GM18520 (cell line): ENCODE measurements around the gene FRMD8.
A peak's percentile ranks its signal among the peaks of the same experiment; 100 is the strongest.

Source experiments
- ATAC-seq: cut with Tn5 transposase; IDR thresholded peaks from one replicate; pipeline ENCODE4 v1.9.1; 2021; ENCODE audit not compliant: unreplicated experiment

Gene FRMD8

DNA sequence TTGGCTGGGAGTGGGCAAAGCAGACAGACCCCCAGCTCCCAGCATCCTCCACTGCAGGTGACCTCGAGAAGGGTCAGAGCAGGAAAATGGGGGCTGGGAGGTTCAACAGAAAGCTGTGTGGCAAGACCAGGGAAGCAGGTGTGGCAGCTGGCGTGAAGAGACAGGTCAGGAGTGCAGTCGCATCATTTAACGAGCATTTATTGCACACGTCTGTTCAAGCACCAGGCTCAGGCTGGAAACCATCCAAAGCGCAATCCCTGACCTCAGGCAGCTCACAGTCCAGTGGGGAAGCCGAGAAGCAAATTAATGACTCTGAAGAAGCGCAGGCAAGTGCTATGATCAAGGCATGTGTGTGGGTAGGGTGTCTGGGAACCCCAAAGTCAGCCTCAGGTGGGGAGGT lies 11.4 kb upstream of the FRMD8 start:
- ATAC-seq = no peak

DNA sequence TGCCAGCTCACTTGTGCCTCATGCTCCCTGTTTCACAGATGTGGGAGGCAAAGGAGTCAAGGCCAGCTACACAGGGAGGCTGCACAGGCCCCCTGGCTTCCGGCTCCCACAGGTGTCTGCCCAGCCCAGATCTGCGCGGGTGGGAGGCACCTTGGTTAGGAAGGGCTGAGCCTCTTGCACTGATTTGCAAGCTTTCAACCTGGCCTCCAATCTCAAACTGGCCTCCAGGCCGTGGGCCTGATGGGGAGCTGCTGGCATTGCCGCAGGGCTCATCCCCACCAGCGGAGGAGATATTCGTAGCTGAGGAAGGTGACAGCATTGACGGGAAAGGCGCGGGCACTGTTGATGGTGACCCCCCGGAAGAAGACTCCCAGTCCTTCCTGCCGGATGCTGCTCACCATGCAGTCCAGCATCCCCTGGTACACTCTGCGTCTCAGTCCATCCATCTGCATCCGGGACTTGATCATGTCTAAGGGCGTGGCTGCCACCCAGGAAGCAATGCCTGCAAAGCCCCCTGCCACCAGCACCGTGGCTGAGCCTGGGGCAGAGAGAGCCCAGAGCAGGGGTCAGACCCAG lies 10.2 kb upstream of the FRMD8 start:
- no peak for ATAC-seq

DNA sequence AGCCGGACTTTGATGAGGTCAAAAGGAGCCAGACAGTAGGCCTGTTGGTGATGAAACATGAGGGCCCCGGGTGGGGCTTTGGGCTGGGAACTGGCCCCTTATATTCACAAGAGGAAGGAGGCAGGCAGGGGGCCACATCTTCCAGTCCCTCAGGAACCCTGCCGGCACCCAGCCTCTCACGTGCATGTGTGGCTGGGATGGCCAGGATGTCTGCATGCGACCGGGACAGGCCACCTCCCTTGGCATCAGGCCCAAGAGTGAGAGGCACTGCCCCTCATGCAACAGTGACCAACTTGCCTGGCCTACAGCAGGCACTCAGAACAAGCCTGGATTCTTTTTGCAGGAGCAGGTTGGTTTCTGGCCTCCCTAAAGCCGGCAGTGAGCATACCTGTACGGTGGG lies 9.4 kb upstream of the FRMD8 start:
- ATAC-seq = no peak

DNA sequence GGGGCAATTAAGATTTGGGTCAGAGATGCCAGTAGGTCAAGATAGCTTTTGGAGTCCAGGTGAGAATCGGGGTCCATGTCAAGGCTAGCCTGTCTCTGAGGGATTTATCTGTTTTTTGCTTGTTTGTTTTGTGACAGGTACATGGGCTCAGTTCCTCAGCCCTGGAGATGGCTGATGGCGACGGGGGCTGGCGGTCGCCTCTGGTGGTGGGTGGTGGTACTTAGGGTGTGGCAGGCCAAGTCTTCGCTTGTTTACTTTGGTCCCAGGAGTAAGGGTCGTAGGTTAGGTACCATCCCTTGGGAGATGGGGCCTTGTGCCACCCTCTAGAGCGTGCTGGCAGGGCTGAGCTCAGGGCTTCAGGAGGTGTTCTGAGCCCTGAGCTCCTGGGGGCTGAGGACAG lies 8.7 kb upstream of the FRMD8 start:
- ATAC-seq = no peak

DNA sequence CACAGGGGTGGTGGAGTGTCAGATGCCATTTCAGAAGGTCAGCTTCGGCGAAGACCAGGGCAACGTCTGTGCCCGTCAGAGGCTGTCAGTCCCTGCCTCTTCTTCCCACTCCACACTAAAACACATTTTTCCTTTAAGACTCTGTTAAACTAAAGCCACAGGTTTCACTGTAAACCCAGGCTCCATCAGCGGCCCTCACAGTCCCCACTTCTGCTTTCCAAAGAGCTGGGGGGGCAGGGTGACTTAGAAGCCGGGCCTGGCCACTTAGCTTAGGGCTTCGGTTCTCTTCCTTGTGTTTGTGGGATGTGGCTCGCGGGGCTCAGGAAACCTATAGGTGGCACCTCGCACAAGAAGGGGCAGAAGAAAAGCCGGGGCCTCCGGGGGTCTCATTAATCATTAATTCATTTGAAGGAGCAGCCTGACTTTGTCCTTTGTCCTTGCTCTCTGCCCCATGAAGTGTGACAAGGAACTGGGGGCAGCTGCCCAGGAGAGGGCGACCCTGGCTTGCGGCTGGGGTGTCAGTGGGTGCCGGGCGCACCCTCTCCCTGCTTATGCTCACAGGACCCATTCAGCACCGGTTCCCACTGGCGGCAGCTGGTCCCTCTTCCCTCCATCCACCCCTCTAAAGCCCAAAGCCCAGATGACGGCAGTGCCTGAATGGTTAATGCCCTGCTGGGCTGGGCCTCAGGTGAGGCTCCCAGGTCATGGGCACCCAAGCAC lies 8.1 kb upstream of the FRMD8 start:
- no peak for ATAC-seq

DNA sequence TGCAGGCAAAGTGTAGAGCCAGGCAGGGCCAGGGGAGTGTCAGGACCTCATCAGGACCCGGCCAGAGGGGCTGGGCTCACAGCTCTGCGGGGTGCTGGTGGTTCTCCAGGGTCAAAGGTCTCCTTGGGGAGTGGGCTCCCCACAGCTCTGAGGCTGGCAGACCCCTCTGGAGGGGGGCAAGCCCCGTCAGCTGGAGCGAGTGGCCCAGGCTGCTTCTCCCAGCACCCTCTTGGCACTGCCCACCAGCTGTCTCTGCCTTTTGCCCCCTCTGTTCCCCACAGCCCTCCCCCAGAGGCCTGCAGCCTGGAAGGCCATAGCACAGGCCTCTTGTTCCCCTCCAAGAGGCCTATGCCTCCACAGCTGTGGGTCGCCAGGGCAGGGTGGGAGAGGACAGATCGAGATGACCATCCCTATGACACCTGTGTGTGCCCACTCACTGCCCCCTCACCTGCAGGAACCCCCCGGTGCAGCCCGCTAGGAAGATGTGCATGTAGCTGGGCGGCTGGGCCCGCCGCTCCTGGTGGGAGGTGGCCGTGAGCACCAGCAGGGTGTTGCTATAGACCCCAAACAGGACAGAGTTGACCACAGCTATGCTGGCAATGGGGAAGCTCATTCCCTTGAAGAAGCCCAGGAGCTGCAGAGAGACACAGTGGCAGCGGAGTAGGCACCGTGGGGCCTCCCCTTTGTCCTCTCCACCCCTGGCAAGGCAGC lies 7.4 kb upstream of the FRMD8 start:
- no peak for ATAC-seq

DNA sequence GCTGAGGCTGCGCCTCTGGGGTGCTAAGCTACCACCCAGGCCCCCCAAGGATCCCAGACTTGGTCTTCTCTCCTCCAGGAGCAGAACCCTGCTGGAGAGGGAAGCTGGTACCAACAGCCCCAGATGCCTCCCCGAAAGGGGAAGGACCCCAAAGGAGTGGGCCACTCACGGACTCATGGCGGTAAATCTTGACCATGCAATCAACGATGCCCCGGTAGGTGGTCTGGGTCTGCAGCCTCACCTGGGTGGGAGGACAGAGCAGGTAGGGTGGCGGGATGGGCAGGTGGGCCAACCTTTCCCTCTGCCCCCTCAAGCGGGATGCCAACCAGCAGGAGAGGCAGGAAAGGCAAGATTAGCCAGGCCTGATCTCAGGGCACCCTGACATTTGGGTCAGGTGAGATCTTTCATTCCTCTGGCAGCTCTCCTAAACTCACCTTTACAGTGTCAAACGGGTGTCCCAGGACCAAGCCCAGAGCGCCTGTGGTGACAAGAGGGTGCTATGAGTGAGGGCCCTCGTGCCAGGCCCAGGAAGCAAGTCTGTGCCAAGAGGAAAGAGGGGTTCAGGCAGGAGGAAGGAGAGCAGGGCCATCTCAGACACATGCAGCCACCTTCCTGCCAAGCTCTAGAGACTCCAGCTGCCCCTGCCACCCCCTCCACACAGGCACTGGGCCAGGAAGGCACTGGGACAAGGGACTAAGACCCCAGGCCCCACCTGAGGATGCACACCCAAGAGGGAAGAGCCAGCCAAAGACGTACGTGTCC lies 6.6 kb upstream of the FRMD8 start:
- ATAC-seq = no peak

DNA sequence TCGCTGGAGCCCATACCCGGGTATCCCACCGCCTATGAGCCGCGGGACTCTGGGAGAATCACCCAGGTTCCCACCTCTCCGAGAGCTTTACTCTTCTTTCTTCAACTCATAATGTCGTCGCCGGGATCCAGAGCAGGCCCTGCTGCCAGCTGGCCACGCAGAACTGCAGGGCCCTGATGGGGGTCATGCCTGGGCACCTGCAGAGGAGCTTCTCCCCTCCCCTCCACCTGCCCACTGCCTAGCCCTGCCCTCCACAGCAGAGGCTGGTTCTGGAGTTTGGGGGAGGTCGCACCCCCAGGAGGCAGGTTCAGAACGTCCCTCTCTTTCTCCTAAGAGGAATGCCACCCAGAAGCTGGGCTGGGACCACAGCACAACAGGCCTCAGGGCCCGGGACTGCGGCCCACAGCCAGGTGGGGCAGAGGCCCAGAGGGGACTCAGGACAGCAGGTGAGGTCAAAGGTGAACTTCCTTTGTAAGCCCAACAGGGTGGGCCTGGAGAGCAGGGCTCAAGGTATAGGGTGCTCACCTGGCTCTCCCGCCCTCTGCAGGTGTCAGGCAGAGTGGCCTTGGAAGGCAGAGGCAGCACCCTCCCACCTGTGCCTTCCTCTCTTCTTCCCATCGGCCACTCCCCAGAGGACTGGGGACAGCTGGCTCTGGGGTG lies 5.8 kb upstream of the FRMD8 start:
- no peak for ATAC-seq

DNA sequence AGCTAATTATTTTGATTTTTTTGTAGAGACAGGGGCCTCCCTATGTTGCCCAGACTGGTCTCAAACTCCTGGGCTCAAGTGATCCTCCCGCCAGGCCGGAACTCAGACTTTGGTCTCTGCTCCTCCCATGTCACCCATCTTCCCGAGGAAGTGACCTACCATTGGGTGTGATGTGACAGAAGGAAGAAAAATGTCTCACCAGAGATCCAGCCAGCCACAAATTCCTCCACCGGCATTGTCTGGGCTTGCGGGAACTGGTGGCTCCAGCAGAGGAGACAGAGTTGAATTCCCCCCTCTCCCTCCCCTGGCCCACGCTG lies 4.8 kb upstream of the FRMD8 start:
- ATAC-seq = peak; percentile 1

DNA sequence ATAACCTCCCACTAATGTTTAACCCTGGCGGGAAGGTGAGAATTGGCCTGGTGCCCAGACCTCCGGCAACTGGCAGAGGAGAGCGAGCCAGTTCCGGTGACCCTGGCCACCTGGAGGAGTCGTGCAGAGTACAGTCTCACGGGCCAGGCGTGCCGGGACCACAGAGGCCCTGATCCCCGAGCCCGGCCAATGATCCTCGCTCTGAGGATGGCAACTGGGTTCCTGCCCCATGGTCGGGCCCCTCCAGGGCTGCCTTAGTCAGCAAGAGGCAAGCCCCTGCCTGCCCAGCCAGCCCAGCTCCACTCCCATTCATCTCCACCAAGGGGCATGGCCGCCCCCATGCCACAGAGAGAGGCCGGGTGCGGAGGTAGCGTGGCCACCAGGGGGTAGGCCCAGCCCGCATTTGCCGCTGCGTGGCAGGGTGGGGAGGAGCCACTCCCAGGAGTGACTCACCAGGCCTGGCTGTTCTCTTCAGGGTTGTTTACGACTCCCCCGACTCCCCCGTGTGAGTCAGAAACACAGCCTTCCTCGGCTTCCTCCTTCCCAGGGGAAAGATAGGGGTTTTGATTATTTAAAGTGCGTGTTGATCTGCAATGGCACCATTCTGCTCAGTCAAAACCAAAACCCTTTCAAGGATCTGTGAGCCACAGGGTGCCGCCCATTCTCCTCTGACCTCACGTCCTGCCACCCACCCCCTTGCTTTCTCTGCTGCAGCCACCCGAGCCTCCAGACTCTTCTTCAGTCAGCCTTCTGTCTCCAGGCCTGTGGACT lies 4.2 kb upstream of the FRMD8 start, which contains the start of gene SLC25A45:
Gene SLC25A45, minus strand, starts transcription at position 614 of the 771 bp plus-strand sequence. CDS start 695 bp downstream, outside the sequence.
- ATAC-seq = peak; percentile 55

DNA sequence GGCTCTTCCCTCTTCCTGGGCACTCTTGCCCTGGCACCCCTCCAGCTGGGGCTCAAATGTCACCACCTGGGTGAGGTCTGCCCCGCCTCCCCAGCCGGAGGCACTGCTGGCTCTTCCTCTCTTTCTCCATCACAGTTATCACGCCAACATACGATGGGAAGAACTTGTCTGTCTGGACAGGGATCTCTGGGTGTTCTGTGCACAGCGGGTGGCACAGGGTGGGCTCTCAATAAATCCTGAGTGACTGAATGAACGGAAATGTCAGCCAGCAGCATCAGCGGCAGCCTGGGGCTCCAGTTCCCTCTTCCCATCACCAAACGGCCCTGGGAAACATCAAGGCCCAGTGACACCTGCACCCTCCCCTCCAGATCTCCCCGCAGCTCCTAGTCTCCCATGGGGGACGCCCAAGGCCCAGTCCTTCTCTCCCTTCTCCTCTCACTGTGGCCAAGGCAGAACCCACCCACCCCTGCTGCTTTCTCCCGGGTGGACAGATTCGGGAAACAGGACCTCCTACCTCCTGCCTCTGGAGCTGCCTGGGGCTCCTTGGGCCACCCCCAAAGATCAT lies 3.6 kb upstream of the FRMD8 start:
- ATAC-seq = no peak

DNA sequence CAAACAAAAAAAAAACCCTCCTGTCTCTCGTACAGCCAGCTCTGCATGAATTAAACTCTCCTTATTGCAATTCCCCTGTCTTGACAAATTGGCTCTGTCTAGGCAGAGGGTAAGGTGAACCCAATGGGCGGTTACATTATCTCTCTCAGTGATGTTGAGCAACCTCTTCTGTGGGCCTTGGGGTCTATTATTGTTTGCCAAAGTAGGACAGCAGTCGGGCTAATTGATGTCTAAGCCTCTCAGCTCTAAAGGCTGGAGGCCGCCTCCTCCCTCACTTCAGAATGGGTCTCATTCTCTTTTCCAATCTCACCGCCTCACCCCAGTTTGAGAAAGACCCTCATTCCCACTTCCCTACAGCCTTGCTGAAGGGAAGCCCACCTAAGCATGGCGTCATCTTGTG lies 2.7 kb upstream of the FRMD8 start:
- ATAC-seq = no peak

DNA sequence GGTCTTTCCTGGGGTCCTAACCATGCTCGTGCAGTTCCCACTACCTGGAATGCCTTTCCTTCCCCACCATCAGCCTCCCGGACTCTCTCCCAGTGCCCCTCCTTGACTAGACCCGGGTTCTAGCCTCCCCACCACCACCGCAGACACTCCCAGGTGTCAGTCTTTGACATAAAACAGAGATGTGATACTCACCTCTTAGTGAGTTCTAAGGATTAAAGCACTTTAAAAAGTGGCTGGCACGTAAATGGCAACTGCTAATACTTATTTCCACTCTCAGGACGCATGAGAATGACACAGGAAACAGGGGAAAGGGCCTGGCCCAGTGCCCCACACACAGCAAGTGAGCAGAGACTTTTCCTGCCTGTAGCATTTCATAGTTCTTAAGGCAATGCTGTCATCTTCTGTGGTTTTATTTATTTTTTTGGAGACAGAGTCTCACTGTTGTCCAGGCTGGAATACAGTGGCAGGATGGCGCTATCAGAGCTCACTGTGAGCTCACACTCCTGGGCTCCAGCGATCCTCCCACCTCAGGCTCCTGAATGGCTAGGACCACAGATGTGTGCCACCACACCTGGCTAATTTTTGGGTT lies 2.0 kb upstream of the FRMD8 start:
- no peak for ATAC-seq

DNA sequence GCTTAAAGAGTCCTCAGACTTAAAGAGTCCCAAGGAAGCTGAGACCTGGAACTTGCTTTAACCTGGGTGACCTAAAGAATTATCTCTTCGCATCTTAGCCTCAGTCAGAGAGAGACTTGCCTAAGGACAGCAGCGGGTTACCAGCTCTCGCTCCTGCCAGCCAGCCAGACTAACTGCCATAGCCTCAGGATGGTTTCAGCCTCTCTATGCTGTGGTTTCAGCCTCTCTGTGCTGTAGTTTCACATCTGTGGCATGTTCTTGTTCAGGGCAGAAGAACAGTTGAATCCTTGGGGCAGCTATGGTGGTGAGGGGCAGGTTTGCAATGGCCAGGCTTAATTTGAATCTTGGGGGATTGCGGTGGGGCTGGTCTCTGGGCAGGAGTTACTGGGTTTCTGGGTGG lies 2.3 kb downstream of the FRMD8 start:
- ATAC-seq = no peak

DNA sequence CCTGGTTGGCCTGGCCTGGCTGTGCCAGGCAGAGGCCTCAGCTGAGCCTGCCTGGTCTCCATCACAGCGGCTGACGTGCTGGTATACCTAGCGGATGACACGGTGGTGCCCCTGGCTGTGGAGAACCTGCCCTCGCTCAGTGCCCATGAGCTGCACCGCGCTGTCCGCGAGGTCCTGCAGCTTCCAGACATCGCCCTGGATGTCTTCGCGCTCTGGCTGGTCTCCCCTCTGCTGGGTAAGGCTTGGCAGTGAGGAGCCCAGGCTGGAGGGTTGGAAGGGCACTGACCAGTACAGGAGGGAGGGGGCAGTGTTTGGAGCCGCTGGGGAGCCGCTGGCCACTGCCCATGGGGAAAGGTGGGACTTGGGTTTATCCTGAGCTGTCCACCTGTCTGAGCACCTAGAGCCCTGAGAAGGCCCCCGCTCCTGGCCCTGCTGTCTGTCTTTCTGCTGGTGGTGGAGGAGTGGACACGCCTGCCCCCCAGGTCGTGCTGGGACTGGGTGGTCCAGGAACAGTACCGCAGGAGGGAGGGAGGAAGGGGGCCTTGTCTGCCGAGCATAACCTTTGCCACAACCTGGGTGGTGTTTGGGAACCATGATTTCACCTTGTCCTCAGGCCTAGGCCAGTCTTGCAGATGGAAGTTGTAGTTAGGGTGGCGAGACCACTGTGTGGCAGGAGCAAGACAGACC lies 3.0 kb downstream of the FRMD8 start:
- ATAC-seq = no peak

DNA sequence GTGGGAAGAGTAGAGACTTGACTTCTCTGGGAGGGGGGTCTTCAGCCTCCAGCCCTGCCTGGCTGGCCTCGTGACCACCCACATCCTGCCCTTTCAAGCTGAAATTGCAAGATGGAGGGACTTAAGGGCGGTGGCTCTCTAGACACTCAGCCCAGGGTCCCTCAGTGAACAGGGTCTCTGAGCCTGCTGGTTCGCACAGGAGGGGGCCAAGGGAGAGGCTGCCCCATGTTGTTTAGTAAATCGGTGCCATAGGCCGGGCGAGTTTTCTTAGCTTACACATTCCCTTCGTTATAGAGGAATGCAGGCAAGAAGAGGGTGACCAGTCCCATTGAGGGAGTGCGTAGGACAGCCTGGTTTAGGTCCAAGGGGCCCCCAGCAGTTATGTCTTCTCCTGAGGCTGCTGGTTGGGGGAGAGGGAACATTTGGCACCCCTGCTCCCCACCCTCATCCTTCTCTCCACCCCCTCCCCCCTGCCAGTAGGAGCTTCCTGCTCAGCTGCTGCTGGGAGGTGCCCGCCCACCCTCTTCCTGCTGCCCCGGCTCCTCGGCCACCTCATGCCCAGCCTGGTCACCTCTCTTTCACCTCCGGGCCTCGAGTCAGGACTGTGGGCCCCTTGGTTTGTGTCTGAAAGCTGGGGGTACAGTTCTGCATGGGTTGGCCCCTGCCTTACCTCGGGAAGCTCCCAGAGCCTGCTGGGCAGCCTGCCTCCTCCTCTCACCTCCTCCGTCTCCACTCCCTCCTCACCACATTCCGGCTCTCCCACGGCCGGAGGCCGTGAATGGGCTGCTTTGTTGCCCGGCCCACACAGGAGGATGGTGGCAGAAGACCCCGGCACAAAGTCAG lies 3.9 kb downstream of the FRMD8 start:
- ATAC-seq = no peak

DNA sequence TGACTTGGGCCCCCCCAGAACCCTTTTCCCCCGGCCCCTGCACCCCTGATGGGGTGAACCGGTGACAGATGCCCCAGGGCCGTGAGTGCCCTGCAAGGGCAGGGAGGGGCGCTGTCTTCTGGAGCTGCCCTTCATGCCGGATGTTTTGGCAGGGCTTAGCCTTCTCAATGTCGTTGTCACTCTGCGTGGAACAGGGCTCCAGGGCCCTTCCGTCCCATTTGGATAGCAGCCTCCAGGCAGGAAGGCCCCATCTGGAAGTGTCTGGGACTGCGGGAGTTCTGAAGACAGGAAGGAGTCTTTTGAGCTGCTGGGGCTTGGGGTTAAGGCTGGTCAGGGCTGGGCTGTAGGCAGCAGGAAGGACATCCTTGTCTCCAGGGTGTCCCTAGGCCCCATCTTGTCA lies 4.6 kb downstream of the FRMD8 start:
- ATAC-seq = no peak

DNA sequence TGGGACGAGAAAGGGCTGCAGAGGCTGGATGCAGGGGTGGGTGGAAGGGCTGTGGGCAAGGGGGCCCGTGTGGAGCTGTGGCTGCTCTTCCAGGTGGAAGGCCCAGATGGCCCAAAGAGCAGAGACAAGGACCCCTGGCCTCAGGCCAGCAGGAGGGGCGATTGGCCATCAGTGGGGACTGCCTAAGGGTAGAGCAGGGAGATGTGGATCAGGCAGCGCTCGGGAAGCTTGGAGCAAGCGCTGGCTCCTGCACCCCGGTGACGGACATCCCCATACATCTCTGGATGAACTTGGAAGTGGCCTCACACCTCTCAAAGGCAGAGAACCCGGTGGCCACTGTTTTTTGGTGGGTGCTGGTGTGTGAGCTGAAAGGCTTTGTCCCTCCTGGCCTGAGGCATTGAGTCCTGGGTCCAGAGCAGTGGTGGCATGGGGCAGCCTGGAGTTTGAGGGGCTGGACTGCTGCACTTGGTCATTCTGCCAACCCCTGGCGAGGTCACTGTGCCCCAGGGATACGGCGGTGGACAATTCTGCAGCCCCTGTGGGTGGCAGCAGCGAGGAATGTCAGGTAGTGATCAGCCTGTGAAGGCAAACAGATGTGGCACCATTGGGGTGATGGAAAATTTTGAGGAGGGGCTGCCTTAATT lies 5.9 kb downstream of the FRMD8 start:
- no peak for ATAC-seq
